Measurements from ENCODE around the gene C10orf67. TPM values are rescaled to one million over a fixed set of nuclear protein-coding genes. Genes with fewer than 3 reads are reported as not detected.

Gene C10orf67
- total RNA-seq, 1 experiment from 2014 or later, result not detected

GRCh38 chr10:23204773-23205172 is 139.8 kb downstream of the C10orf67 start:
- no peak for DNase-seq (ENCODE audit: low read depth, low spot score)
- Histone ChIP-seq H3K4me2 (ENCODE audit: low read length) (no peak overlapping the region), H3K4me1 (ENCODE audit: control insufficient read depth in 1 of 2, insufficient read depth in 2 of 2, low read length in 2 of 2) (no peaks in the 10 kb centered on the region), H3K27ac (ENCODE audit: low read depth, low read length) (no peak overlapping the region), H3K27me3 (ENCODE audit: insufficient read depth, low read length) (peaks cover 71% of the 10 kb centered on the region), H2AFZ (ENCODE audit: low read depth, low read length, poor library complexity, severe bottlenecking) (no peak overlapping the region), H3K79me2 (ENCODE audit: insufficient read depth, low read length) (no peaks in the 10 kb centered on the region), H3K9ac (ENCODE audit: low read length) (no peak overlapping the region), H3K9me2 (ENCODE audit: insufficient read depth) (no peaks in the 10 kb centered on the region), H3K4me3 (replicated peaks in 1 of 2; ENCODE audit: low read depth in 1 of 2, low read length in 2 of 2) (no peak overlapping the region), H4K20me1 (ENCODE audit: insufficient read depth) (no peaks in the 10 kb centered on the region), H3K9me3 (ENCODE audit: control insufficient read depth in 1 of 2, insufficient read depth in 1 of 2, low read depth in 1 of 2, low read length in 2 of 2) (no peaks in the 10 kb centered on the region), H3K36me3 (ENCODE audit: control insufficient read depth in 1 of 2, insufficient read depth in 2 of 2, low read length in 2 of 2) (no peaks in the 10 kb centered on the region)
- TF ChIP-seq EZH2 (IDR thresholded peaks at IDR 0.05), result no peak
- no peak for TF ChIP-seq FOSL1 (IDR thresholded peaks at IDR 0.05; ENCODE audit: low read depth)
- no peak for TF ChIP-seq ATF3 (IDR thresholded peaks at IDR 0.05)
- TF ChIP-seq SP1 (IDR thresholded peaks at IDR 0.05; ENCODE audit: low read depth), result no peak
- intact Hi-C loops (cut with micrococcal nuclease), result no loop called here
- RAD21 ChIA-PET (ENCODE audit: low non-redundant PET in 1 of 2, low total read pairs in 2 of 2, uncharacterized antibody in 2 of 2, unreplicated experiment in 2 of 2), result no interaction called here
- no peak for ATAC-seq
- POLR2A ChIA-PET, result no interaction called here
- CTCF ChIA-PET, result no interaction called here
- no TSS peak for BruUV-seq (replicated peaks)

- H3K27ac ChIP-seq (ENCODE audit: low read depth, low read length), result no peak overlapping the region
- no peak overlapping the region for H3K4me2 ChIP-seq (ENCODE audit: low read length)
- H3K36me3 ChIP-seq (ENCODE audit: control insufficient read depth in 1 of 2, insufficient read depth in 2 of 2, low read length in 2 of 2), result no peaks in the 10 kb centered on the region
- ATAC-seq, result no peak
- no peak for DNase-seq (ENCODE audit: low read depth, low spot score)
- BruUV-seq (replicated peaks), result no TSS peak
- POLR2A ChIA-PET, result no interaction called here
- no peaks in the 10 kb centered on the region for H3K9me2 ChIP-seq (ENCODE audit: insufficient read depth)
- no peak overlapping the region for H3K9ac ChIP-seq (ENCODE audit: low read length)
- CTCF ChIA-PET, result no interaction called here
- peaks cover 63% of the 10 kb centered on the region for H3K27me3 ChIP-seq (ENCODE audit: insufficient read depth, low read length)
- no peaks in the 10 kb centered on the region for H3K9me3 ChIP-seq (ENCODE audit: control insufficient read depth in 1 of 2, insufficient read depth in 1 of 2, low read depth in 1 of 2, low read length in 2 of 2)
- H4K20me1 ChIP-seq (ENCODE audit: insufficient read depth), result no peaks in the 10 kb centered on the region
- H3K4me3 ChIP-seq (replicated peaks in 1 of 2; ENCODE audit: low read depth in 1 of 2, low read length in 2 of 2), result no peak overlapping the region
- RAD21 ChIA-PET (ENCODE audit: low non-redundant PET in 1 of 2, low total read pairs in 2 of 2, uncharacterized antibody in 2 of 2, unreplicated experiment in 2 of 2), result no interaction called here
- intact Hi-C loops (cut with micrococcal nuclease), result no loop called here
- no peak overlapping the region for H2AFZ ChIP-seq (ENCODE audit: low read depth, low read length, poor library complexity, severe bottlenecking)
- no peaks in the 10 kb centered on the region for H3K79me2 ChIP-seq (ENCODE audit: insufficient read depth, low read length)
- H3K4me1 ChIP-seq (ENCODE audit: control insufficient read depth in 1 of 2, insufficient read depth in 2 of 2, low read length in 2 of 2), result no peaks in the 10 kb centered on the region
- TF ChIP-seq EGR1 (IDR thresholded peaks at IDR 0.05; ENCODE audit: low read depth) (no peak), ZNF274 (IDR thresholded peaks at IDR 0.05; ENCODE audit: low read depth, low read length) (no peak), ZBTB33 (IDR thresholded peaks at IDR 0.05; ENCODE audit: extremely low read depth, insufficient replicate concordance, low read length) (no peak), CTCF (IDR thresholded peaks at IDR 0.05 in 2 of 3, conservative IDR thresholded peaks at IDR 0.05 in 1 of 3; ENCODE audit: borderline replicate concordance in 1 of 3, insufficient read depth in 1 of 3, low read depth in 2 of 3, low read length in 2 of 3) (no peak), MAX (IDR thresholded peaks at IDR 0.05) (no peak), EZH2 (IDR thresholded peaks at IDR 0.05) (no peak), CBX3 (IDR thresholded peaks at IDR 0.05; ENCODE audit: low read depth) (no peak), CEBPB (IDR thresholded peaks at IDR 0.05; ENCODE audit: low read depth) (no peak), ZFX (IDR thresholded peaks at IDR 0.05) (no peak), FOSL1 (IDR thresholded peaks at IDR 0.05; ENCODE audit: low read depth) (no peak), RAD21 (IDR thresholded peaks at IDR 0.05; ENCODE audit: low read depth) (no peak), JUND (IDR thresholded peaks at IDR 0.05) (no peak), SP1 (IDR thresholded peaks at IDR 0.05; ENCODE audit: low read depth) (no peak), ELF1 (IDR thresholded peaks at IDR 0.05; ENCODE audit: borderline replicate concordance, low read depth) (no peak), SRF (IDR thresholded peaks at IDR 0.05; ENCODE audit: low read depth) (no peak), ATF3 (IDR thresholded peaks at IDR 0.05) (no peak)
Measured at GRCh38 chr10:23203369-23204325, 140.9 kb downstream of the C10orf67 start.

Measured in HCT116 (cell line).